SW480 (cell line): ENCODE data around the gene MIOS.
A peak's percentile ranks its signal among the peaks of the same experiment; 100 is the strongest.

Experiments
- DNase-seq: peaks from one replicate; pipeline ENCODE4 v3.0.0-alpha.2; 2016; ENCODE audit warnings: low spot score

The MIOS gene

DNA sequence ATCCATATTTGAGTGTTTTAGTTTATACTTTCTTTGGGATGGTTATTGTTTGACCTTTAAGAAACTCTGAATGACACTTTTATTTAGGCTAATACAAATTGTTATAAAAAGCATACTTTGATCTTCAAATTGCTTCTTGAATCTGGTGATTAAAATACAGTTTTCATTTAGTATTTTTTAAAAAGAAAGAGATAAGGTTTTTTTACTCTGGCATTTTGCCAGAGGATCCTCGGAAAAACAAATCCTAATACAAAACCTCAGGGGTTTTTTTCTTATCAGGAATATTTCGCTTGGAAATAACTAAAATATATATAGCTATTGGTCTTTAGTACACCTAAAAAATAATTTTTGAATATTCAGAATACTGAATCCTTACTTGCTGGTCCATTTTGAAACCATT, 17.0 kb downstream of the MIOS start:
- no peak for DNase-seq

DNA sequence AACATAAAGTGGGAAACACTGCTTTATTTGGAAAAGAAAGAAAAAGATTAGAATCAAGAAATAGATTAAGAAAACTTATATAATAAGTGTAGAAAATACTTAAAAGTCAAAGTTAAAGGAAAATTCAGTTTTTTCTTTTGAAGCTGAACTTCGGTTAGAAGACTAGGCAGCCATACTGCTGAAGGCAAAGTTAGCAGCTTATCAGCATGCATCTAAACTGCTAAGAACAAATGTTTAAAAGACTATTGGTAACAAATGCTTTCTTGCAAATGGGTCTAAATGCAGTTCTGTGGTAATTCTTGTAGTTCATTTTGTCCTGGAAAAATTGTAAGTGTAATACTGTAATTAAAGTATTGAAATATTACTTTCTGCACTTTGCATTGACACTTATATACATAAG, 18.0 kb downstream of the MIOS start:
- no peak for DNase-seq

DNA sequence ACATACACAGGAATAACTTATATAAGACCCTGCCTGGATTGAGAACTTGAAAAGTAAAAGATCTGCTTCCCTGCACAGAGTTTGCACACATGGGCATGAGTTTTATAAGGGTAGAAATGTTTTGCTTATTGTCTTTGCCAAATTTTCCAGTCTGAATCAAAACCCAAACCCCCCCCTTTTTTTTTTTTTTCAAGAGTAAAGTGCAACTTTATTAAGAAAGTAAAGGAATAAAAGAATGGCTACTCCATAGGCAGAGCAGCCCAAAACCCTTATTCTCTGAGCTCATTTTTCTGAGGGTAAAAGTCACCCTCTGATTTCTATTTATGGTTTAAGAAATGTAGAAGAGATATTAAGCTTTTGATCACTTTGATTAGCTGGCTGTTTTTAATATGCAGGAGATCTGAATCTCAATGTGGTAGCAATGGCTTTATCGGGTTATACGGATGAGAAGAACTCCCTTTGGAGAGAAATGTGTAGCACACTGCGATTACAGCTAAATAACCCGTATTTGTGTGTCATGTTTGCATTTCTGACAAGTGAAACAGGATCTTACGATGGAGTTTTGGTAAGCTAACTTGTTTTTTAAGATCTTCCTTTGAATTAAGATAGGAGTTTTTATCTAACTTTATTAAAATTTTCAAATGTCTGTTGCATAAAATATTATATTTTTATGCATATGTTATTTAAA, 18.7 kb downstream of the MIOS start:
- DNase-seq, result no peak

DNA sequence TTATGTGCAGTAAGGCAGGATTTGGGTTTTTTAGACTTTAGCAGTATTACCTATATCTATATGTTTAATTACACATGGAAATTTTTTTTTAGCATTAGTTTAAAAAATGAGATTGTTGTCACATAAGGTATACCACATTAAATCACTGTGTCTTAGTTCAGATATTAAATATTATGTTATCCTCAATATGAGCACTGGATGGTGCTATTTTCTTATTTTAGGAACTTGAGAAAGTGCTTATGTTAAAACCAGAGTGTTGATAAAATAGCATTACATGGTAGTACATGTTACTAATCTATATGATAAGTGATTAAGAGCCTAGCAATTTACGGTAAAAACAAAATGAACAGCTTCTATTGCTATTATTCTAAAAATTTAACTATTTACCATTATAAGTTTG, 28.8 kb downstream of the MIOS start:
- peak; percentile 42 for DNase-seq

DNA sequence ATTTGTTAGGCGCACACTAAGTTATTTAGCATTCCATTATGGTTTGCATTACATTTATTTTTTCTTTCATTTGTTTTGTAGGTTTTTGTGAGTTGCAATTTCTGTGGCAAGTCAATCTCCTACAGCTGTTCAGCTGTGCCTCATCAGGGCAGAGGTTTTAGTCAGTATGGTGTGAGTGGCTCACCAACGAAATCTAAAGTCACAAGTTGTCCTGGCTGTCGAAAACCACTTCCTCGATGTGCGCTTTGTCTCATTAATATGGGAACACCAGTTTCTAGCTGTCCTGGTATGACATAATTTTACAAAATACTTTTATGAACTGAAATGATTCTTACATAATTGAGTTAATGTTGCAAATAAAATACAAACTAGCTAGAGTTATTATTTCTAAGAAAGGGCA, 29.5 kb downstream of the MIOS start:
- no peak for DNase-seq

DNA sequence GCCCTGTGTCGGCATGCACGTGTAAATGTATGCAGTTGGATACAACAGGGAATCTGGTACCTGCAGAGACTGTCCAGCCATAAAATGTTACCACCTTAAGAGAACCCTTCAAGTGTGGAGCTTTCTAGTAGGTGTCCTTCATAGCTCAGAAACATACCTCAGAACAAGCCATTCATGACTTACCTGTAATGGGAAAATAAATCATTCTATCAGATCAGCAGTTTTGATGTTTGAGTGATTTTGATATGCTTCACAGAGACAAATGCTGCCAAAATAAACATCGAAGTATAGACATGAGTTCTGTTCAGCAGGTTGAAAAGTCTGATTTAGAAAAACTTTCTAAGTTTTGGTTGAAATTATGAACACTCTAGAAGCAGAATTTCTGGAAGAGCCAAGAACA, 40.3 kb downstream of the MIOS start:
- DNase-seq, result no peak

DNA sequence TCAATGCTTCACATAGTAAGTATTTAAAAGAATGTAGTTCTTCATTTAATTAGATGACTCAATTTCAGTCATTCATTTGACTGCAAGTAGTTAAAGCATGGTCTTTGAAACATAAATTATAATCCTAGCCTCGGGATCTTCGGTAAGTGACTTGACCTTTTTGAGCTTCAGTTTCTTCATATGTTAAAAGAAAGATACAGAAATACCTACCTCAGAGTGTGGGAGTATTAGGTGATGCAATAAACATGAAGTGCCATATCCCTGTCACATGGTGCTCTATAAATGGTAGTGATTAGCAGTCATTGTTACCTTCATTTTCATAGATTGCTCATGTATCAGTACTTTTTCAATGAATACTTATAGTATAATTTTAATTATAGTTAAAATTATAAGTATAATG, 42.6 kb downstream of the MIOS start:
- no peak for DNase-seq

DNA sequence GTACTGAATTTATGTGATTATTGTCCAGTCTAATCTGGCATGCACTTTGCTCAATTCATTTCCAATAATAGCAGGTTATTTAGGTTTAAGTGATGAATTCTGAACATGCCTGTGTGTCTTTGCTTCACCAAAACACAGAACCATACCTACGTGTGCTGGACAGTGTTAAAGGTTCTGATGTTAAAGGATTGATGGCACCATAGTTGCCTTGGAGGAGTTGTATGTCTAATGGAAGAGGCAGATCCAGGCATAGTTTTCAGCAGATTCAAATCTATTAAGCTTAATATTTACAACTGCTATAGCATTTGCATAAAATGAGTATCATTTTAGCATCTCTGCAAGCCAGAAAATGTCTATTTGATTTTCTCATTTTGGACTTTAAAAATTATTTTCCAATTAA, 45.8 kb downstream of the MIOS start:
- no peak for DNase-seq

DNA sequence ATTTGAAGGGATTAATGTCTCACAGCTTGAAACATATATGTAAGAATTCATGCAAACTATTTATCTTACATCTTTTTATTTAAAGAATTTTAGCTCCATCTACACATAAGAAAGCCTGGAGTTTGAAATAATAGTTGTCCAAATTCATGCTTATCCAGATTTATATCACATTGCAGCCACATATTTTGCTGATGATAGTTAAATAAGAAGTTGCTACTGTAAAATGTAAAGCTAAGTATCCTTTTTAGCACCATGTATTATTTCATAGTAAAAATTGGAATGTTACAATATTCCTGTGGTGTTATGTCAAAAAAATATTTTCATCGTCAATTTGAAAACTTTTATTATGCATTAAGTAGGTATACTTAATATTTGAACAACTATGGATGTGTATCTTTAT, 46.5 kb downstream of the MIOS start:
- no peak for DNase-seq

DNA sequence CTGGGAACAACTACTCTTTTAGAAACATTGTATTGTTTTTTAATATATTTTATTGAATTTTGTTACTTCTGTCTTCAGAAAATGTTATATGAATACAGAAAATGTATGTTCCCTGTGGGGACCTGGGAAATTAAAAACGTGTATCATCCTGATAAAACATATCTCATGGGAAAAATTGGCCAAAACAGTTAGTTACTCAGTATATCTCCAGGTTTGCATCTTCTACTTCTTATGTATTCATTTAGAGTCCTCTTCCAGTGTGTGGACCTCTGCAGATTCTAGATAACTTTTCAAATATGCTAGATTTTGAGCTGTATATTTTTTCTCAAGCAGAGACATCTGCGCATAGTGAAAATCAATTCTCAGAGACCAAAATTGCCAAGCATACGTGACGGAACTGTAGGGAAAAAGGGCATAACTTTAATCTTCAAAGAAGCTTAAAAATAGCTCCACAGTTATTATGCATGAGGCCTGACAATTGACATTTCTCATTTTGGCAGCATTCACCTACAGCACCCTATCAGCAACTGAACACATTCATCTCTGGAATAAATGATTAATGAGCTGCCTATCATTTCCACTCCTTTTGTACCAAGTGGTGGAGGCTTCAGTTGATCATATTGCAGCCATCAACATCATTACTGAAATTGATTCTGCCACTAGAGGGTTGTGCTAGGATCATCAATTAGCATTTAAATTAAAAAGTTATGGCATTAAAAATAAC, 47.5 kb downstream of the MIOS start:
- DNase-seq, result no peak

DNA sequence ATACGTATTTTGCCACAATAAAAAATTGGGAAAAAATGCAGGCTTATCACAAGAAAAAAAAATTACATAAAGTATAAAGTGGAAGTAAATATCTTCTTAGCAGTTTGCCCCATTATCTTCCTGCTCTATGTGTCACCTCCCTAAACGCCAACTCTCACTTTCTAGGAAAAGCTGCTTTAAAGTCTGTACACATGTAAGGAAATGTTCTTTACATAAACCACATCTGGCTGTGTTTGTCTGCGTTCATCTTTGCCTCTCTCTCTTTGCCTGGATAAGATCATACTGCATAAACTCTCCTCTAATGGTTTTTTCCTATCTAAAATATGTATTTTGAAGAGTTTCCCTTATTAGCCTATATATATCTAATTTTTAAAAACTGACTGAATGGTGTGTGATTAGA, 50.9 kb downstream of the MIOS start:
- no peak for DNase-seq

DNA sequence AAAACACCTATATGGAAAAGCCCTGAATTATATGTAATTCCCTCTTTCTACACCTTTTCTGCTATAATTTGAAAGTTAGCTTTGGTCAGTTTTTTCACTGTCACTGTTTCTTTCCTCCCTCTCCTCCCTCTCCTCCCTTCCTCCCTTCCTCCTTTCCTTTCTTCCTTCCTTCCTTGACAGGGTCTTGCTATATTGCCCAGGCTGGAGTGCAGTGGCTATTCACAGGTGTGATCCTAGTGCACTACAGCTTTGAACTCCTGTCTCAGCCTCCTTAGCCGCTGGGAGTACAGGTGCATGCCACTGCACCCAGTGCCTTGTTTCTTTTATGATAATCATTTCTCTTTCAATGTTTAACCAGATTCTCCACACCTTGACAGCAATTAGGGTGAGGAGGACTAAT, 51.7 kb downstream of the MIOS start:
- no peak for DNase-seq

DNA sequence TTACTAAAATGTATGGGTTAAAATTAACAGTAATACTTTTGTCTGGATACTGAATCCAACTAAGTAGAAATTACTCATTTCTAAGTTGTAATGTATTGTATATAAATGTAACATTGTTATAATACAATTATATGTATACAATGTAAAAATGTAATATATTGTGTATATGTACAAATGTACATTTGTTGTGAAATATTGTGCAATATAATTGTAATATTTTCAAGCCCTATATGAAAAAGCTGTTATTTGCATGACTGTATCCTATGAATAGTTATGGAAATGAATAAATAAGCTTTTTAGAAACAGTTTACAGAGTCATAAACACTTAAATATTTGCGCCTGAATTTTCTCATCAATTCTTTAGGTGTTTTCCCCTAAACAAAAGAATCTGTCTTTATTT, 53.6 kb downstream of the MIOS start:
- no peak for DNase-seq

DNA sequence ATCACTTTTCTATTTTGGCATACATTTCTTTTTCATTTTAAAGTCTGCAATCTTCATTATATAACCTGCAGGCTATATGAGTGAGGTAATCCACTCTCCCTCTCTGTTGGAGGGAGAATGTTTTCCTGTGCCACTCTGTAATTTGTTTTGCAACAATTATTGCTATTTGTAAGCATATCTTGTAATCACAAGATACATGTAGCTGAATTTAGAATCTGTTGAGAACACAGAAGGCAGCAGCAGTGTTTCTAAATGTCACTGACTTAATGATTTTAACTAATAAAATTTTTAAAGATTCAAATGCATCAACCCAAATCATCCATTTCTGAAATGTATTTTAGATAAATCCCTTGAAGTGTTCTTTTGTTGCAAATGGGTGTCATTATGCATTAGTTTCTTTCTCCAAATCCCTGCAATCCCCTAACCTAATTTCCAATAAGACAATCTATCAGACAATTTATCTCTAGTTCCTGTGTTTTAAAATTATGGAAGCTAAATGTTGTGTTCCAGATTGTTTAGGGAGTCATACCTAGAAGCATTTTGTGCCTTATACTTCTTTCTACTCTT, 54.0 kb downstream of the MIOS start:
- DNase-seq, result no peak

DNA sequence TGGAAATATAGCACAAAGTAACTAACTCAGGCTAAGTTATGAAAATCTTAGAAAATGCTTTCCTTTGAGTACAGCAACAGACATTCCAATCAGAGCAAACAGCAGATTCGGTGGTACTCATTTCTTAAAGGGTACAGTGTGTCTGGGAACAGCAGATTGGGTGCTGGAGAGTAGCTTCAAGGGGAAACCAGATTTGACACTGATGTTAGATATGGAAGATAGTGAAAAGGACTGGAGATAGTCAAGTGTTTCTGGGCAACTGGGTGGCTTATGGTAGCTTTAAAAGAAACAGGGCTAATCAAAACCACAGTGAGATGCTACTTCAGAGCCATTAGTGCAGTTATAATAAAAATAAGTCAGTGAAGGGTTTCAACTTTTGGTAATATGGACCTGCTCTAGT, 61.8 kb downstream of the MIOS start:
- DNase-seq, result no peak

DNA sequence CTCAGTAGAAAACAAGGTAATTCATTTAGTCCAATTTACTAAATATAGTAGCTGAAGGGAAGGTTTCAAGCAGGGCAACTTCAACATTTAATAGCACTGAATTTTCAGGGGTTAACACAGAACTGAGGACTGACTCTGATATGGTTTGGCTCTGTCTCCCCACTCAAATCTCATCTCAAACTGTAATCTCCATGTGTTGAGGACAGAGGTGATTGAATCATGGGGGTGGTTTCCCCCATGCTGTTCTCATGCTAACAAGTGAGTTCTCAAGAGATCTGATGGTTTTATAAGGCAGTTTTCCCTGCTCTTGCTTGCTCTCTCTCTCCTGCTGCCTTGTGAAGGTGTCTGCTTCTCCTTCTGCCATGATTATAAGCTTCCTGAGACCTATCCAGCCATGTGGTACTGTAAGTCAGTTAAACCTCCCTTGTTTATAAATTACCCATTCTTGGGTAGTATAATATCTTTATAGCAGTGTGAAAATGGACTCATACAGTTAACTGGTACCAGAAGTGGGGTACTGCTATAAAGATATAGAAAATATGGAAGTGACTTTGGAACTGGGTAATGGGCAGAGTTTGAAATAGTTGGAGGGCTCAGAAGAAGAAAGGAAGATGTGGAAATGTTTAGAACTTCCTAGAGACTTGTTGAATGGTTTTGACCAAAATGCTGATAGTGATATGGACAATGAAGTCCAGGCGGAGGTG, 64.1 kb downstream of the MIOS start:
- no peak for DNase-seq

DNA sequence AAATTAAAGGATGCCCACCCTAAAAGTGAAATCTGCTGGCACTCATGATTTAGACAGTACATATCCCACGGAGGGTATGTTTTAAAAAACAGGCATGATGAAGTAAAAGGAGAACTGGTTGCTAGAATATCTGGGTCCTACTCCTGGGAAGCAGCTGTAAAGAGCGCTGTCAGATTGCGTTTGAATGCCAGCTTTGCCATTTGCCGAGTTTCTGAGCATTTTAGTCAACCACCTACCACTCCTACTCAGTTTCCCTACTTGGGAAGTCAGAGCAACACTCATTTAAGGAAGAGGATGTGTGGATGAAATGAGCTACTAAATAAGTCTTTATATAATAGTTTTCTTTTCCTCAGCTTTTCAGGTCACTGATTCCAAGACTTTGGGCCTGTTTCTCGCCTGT, 72.7 kb downstream of the MIOS start:
- no peak for DNase-seq

DNA sequence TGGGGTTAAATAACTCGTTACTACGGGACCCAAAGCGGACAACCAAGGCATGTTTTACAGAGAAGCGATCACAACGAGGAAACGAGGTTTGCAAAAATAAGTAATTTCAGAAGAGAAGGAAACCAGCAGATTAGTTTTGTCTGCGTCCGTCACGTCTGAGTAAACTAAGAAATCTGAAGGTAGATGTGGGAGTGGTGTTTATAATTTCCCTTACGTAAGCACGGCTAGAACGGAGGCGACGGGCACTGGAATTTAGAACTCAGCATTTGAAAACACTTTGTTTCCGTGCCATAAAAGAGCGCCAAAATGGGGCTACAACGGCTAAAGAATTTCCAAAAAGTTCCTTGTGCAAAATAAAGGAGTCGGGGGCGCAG, 73.2 kb downstream of the MIOS start:
- DNase-seq, result peak; percentile 51

DNA sequence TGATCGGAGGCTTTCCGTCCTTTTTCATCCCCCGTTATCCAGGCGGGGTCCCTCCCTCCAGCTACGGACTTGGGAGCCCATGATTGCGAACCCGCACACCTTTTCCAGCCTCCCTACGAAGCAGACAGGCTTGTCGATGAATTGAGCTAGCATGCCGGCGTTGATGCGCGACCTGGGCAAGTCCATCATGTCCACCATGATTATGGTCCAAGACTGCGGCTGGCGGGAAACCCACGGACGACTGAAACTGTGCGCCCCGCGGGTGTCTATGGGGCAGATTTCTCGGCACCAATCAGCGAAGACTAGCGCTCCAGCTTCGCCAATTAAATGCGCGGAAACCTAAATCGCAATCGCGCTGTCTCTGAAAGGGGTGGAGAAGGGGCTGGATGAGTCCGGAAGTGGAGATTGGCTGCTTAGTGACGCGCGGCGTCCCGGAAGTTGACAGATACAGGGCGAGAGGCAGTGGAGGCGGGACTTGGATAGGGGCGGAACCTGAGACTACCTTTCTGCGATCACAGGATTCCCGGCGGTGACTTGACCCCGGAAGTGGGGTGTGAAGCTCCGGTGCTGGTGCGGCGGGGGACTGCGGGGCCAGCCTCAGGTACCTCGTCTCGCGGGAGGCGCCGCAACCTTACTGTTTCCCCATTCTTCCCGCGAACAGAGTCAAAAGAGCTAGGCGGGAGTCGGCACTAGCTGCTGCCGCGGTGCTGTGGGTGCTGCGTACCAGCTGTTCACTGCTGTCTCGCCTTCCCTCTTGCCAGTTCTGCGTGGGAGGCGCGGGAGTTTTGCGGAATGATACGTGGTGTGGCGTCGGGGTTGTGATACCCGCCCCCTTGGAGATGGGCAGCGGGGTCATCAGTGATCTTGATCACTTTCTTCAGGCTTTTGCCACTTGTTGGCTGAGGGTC, 73.8 kb downstream of the MIOS start, which contains the start of gene UMAD1:
Gene UMAD1 (plus strand): TSS at position 532 of the 908 bp plus-strand sequence. CDS start 32,620 bp downstream, outside the sequence.
- DNase-seq, result peak; percentile 100

DNA sequence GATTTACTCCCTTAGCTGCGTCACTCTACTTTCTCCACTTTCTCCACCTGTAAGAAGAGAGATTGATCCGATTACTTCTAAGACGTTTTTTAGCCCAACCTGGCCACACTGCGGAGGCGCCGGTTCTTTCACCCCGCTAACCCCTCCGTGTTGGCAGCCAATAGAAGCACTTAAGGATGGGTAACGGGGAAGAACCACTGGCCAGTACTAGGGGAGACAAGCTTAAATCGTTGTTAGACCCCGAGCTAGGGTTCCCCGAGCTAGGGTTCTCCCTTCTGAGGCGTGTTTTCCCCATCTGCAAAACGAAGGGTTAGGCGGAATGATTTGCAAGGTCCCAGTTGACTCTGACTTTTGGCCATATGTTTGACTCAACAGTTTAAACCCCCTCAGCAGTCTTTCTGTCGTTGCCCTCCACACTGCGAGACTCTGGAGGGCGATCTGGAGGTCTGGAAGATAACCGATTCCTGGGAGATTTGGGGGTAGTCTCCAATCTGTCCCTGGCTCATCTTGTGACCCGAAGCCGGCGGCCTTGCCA, 74.5 kb downstream of the MIOS start:
- peak; percentile 66 for DNase-seq

DNA sequence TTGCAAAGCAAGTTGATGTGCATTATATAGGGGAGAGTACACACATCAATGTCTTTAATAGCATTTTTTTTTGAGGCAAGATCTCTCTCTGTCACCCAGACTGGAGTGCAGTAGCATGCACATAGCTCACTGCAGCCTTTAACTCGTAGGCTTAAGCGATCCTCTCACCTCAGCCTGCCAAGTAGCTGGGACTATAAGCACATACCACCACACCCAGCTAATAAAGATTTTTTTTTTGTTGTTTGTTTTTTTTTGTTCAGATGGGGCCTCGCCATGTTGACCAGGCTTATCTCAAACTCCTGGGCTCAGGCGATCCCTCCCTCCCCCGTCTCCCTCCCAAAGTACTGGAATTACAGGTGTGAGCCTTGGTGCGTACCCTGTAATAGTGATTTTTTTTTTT, 75.4 kb downstream of the MIOS start:
- DNase-seq, result peak; percentile 23
